Measurements from ENCODE around the gene SCLT1. TPM values are rescaled to one million over a fixed set of nuclear protein-coding genes. Genes with fewer than 3 reads are reported as not detected.

Gene SCLT1
- total and polyA plus RNA-seq, 2 of the 4 experiments (the other 2 are of a cell fraction) = 4.9 to 7.7 TPM

DNA sequence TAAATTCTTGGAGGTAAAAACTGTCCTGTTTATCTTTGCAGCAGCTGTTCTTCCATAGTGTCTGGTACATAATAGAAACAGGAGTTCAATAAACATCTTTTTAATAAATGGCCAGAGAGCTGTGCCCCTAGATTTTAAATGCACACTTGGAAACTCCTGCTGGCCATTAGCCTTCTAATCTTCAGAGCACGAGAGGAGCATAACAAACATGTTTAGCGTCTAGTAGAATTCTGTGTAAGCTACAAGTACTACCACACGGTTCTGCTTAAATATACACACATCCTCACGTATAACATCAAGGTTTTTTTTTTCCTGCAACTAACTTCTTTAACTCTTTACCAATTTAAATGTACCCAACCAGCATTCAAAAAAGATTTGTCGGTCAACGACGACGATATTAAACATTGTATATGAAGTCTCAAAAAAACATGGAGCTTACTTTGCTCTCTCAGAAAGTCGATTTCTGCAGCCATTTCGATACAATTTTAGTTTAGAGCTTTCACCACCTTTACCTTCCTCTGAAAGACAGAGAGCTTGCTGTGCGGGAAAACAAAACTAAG, 628 bp downstream of the SCLT1 start:
- Histone ChIP-seq H4K91ac (ENCODE audit: insufficient read depth, low read depth, low read length) (no peak overlapping the region), H3K27me3 (ENCODE audit: control insufficient read depth, insufficient read depth, low read length) (no peaks in the 10 kb centered on the region), H3K9me1 (ENCODE audit: insufficient read depth, low read length) (no peaks in the 10 kb centered on the region), H2BK20ac (ENCODE audit: low read depth, low read length) (no peak overlapping the region), H2AK5ac (ENCODE audit: low read depth, low read length) (no peak overlapping the region), H2AK9ac (replicated peaks; ENCODE audit: low read depth, low read length, poor library complexity) (no peak overlapping the region), H3K36me3 (ENCODE audit: control insufficient read depth, insufficient read depth, low read length) (no peaks in the 10 kb centered on the region), H2AFZ (replicated peaks; ENCODE audit: low read length, poor library complexity) (peak overlapping the region; percentile 91), H3K4me3 (ENCODE audit: insufficient read depth, low read depth, low read length) (peak overlapping the region; percentile 87), H2BK15ac (ENCODE audit: low read depth, low read length) (no peak overlapping the region), H3K4ac (ENCODE audit: low read depth, low read length) (peak overlapping the region; percentile 43; the same call in 1 of the 2 replicates), H3K18ac (ENCODE audit: low read depth, low read length) (peak overlapping the region; percentile 41; the same call in 1 of the 2 replicates), H4K5ac (ENCODE audit: low read depth, low read length) (no peak overlapping the region), H2BK5ac (ENCODE audit: low read depth, low read length, poor library complexity, severe bottlenecking) (peak overlapping the region; percentile 68), H3K4me2 (ENCODE audit: low read depth, low read length) (peak overlapping the region; percentile 84), H3K9me3 (ENCODE audit: control insufficient read depth, insufficient read depth, low read length) (no peaks in the 10 kb centered on the region), H4K20me1 (ENCODE audit: insufficient read depth, low read length) (no peaks in the 10 kb centered on the region), H3K79me1 (ENCODE audit: low read depth in 1 of 2, low read length in 2 of 2) (peaks cover 16 to 17% of the 10 kb centered on the region in 2 experiments; a peak in 3 of 4 replicates), H3K4me1 (ENCODE audit: control insufficient read depth, insufficient read depth, low read length) (no peaks in the 10 kb centered on the region), H4K8ac (ENCODE audit: low read depth in 2 of 2, low read length in 2 of 2) (peak overlapping the region in 1 of 2 experiments; percentile 56; a peak in 1 of 4 replicates), H3K14ac (replicated peaks; ENCODE audit: low read depth, low read length) (peak overlapping the region; percentile 50), H2BK120ac (ENCODE audit: low read depth, low read length) (peak overlapping the region; percentile 66), H3K27ac (ENCODE audit: insufficient read depth, low read length) (peak overlapping the region; percentile 86), H3K23ac (ENCODE audit: low read depth, low read length) (peak overlapping the region; percentile 70), H3K56ac (ENCODE audit: extremely low read depth, insufficient read depth, low read length) (peak overlapping the region; percentile 77; the same call in 1 of the 2 replicates), H3K9ac (ENCODE audit: low read depth, low read length) (peak overlapping the region; percentile 77)
- no peak; the same call in 1 of the 2 replicates for TF ChIP-seq CHD1 (IDR thresholded peaks at IDR 0.05; ENCODE audit: low read depth, low read length)
- intact Hi-C loops (cut with micrococcal nuclease) (loop anchor here (1.0 to 10.0 kb wide), 6 partner anchors 220 to 898 kb away; partner anchors contain the start of gene PGRMC2), dilution Hi-C loops (cut with HindIII; ENCODE audit: low sequenced_read_pairs, unreplicated experiment) (no loop called here), in situ Hi-C loops (cut with MboI; ENCODE audit: low sequenced_read_pairs) (loop anchor here (10.0 kb wide), 1 partner anchor 218 kb away; no protein-coding TSS in a partner anchor)
- DNase-seq (peak; percentile 28), ATAC-seq (ENCODE audit: low read depth) (no peak)
- BruUV-seq (replicated peaks) = TSS peak; percentile 80
- ChIA-PET CTCF (interaction anchor here (0.6 to 1.3 kb wide), 3 partner anchors 11 to 776 kb away, joined by 3 to 4 read pairs (median 4); no protein-coding TSS in a partner anchor), POLR2A (ENCODE audit: unreplicated experiment) (no interaction called here)
- no CpG with 5 or more reads among the region's 11 CpGs for WGBS, 2 experiments (ENCODE audit: extremely low coverage in 2 of 2, insufficient read length in 1 of 2)
